ENCODE results near the gene EHMT2. TPM values are rescaled to one million over a fixed set of nuclear protein-coding genes. Genes with fewer than 3 reads are reported as not detected.

Gene EHMT2
- total RNA-seq, 1 experiment from 2014 or later = 84.0 TPM

DNA sequence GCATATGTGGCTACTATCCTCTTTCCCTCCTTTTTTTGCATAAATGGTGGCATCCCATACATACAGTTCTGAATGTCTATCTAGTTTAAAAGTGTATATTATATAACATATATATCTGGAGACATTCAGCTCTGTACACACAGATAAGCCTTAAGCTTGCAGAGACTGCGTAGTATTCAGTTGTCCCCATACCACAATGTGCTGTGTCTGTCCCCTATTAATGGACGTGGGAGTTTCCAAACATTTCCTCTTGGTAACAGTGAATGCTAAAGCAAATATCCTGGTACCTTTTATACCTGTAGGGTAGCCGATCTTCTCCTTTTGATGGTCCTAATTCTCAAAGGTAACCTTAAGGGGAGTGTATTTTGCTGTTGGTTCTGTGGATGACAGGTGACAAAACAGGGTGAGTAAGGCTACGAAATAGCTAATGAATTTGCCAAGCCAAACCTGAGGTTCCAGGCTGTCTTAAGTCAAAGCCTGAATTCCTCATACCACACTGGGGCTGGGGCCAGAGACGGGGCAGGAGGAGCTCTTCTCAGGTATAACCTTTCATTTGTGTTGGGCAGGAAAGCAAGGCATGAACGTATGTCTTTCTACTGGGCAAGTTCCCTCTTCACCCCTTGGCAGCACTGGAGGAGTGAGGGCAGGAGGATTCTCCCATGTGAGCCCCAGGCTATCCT lies 22.3 kb upstream of the EHMT2 start:
- H3K27me3 ChIP-seq (ENCODE audit: insufficient read depth, low read length) = no peaks in the 10 kb centered on the region
- ATAC-seq = no peak
- no peaks in the 10 kb centered on the region for H4K20me1 ChIP-seq (ENCODE audit: insufficient read depth)
- H3K9me2 ChIP-seq (ENCODE audit: insufficient read depth) = no peaks in the 10 kb centered on the region
- no peak overlapping the region for H3K4me3 ChIP-seq (replicated peaks in 1 of 2; ENCODE audit: low read depth in 1 of 2, low read length in 2 of 2)
- intact Hi-C loops (cut with micrococcal nuclease) = no loop called here
- H3K9me3 ChIP-seq (ENCODE audit: control insufficient read depth in 1 of 2, insufficient read depth in 1 of 2, low read depth in 1 of 2, low read length in 2 of 2) = no peaks in the 10 kb centered on the region; a peak in 1 of 4 replicates
- RAD21 ChIA-PET (ENCODE audit: low non-redundant PET in 1 of 2, low total read pairs in 2 of 2, uncharacterized antibody in 2 of 2, unreplicated experiment in 2 of 2) = interaction anchor here in 1 of 2 experiments (0.7 kb wide), 1 partner anchor 11 kb away, joined by 3 read pairs; no protein-coding TSS in a partner anchor
- no TSS peak for BruUV-seq (replicated peaks)
- POLR2A ChIA-PET = no interaction called here
- CTCF ChIA-PET = no interaction called here
- no peak overlapping the region for H2AFZ ChIP-seq (ENCODE audit: low read depth, low read length, poor library complexity, severe bottlenecking)
- no peaks in the 10 kb centered on the region for H3K79me2 ChIP-seq (ENCODE audit: insufficient read depth, low read length)
- H3K4me1 ChIP-seq (ENCODE audit: control insufficient read depth in 1 of 2, insufficient read depth in 2 of 2, low read length in 2 of 2) = peaks cover 0 to 5% of the 10 kb centered on the region in 2 experiments; a peak in 2 of 4 replicates
- H3K27ac ChIP-seq (ENCODE audit: low read depth, low read length) = no peak overlapping the region
- H3K4me2 ChIP-seq (ENCODE audit: low read length) = no peak overlapping the region
- no peaks in the 10 kb centered on the region for H3K36me3 ChIP-seq (ENCODE audit: control insufficient read depth in 1 of 2, insufficient read depth in 2 of 2, low read length in 2 of 2)
- DNase-seq (ENCODE audit: low read depth, low spot score) = no peak
- no peak overlapping the region for H3K9ac ChIP-seq (ENCODE audit: low read length)
- TF ChIP-seq ZNF274 (IDR thresholded peaks at IDR 0.05; ENCODE audit: low read depth, low read length) (no peak), SIN3A (IDR thresholded peaks at IDR 0.05; ENCODE audit: low read depth) (no peak), ATF3 (IDR thresholded peaks at IDR 0.05) (no peak), EGR1 (IDR thresholded peaks at IDR 0.05; ENCODE audit: low read depth) (no peak), ELF1 (IDR thresholded peaks at IDR 0.05; ENCODE audit: borderline replicate concordance, low read depth) (no peak), SP1 (IDR thresholded peaks at IDR 0.05; ENCODE audit: low read depth) (no peak), EZH2phosphoT487 (IDR thresholded peaks at IDR 0.05; ENCODE audit: borderline replicate concordance) (no peak), REST (IDR thresholded peaks at IDR 0.05; ENCODE audit: low read depth) (no peak), EZH2 (IDR thresholded peaks at IDR 0.05) (no peak), JUND (IDR thresholded peaks at IDR 0.05) (no peak), CEBPB (IDR thresholded peaks at IDR 0.05; ENCODE audit: low read depth) (no peak), ZFX (IDR thresholded peaks at IDR 0.05) (no peak), YY1 (IDR thresholded peaks at IDR 0.05; ENCODE audit: extremely low read depth, insufficient replicate concordance, low read depth, low read length) (no peak)
- TF ChIP-seq, protein P1, sequence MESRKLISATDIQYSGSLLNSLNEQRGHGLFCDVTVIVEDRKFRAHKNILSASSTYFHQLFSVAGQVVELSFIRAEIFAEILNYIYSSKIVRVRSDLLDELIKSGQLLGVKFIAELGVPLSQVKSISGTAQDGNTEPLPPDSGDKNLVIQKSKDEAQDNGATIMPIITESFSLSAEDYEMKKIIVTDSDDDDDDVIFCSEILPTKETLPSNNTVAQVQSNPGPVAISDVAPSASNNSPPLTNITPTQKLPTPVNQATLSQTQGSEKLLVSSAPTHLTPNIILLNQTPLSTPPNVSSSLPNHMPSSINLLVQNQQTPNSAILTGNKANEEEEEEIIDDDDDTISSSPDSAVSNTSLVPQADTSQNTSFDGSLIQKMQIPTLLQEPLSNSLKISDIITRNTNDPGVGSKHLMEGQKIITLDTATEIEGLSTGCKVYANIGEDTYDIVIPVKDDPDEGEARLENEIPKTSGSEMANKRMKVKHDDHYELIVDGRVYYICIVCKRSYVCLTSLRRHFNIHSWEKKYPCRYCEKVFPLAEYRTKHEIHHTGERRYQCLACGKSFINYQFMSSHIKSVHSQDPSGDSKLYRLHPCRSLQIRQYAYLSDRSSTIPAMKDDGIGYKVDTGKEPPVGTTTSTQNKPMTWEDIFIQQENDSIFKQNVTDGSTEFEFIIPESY (IDR thresholded peaks at IDR 0.05; ENCODE audit: extremely low read depth, insufficient replicate concordance, low read length) = no peak

All from HCT116 (cell line).